Panc1 (cell line): Measurements from ENCODE around the gene PRKAR2B. TPM values are rescaled to one million over a fixed set of nuclear protein-coding genes. Genes with fewer than 3 reads are reported as not detected.

Experiments
- ATAC-seq: fragments of 200-7000 bp; cut with Tn5 transposase; 2 replicates; pipeline ENCODE4 v1.9.1; 2020; ENCODE audit warnings: mild to moderate bottlenecking, moderate library complexity
- BruUV-seq: library from RNA; stranded (reverse); fragments of 400-500 nt; replicated peaks from 2 replicates; lab custom pipeline; 2021; lab: Mats Ljungman, UMichigan
- CTCF ChIA-PET: fragments of 300-600 bp; sonication (Branson Sonifier 250); formaldehyde crosslinking; loops from one replicate; lab custom pipeline; 2022; ENCODE audit warnings: antibody characterized with exemption; lab: Charles Lee
- POLR2A ChIA-PET: fragments of 300-600 bp; sonication (Branson Sonifier 250); formaldehyde crosslinking; loops from one replicate; lab custom pipeline; 2022; ENCODE audit warnings: antibody characterized with exemption; lab: Charles Lee
- DNase-seq: peaks from one replicate; pipeline ENCODE4 v3.0.0-alpha.2; 2010; ENCODE audit warnings: low read depth, low spot score
- H3K27ac ChIP-seq: 2 replicates; pipeline ENCODE4 v1.5.1; 2011; ENCODE audit warnings: mild to moderate bottlenecking, low read length, inconsistent platforms
- H3K27me3 ChIP-seq: fragments of 200-500 bp; sonication (Bioruptor generic); 2 replicates; pipeline ENCODE4 v1.6.0; 2014; ENCODE audit warnings: low read length, inconsistent platforms; ENCODE audit not compliant: control insufficient read depth, insufficient read depth
- H3K36me3 ChIP-seq: fragments of 200-500 bp; sonication (Bioruptor generic); 2 replicates; pipeline ENCODE4 v1.5.1; 2014; ENCODE audit warnings: inconsistent platforms, mild to moderate bottlenecking, low read length, moderate library complexity; ENCODE audit not compliant: control insufficient read depth, insufficient read depth
- H3K4me1 ChIP-seq: 2 replicates; pipeline ENCODE4 v1.5.1; 2011; ENCODE audit warnings: inconsistent platforms, mild to moderate bottlenecking, low read length, moderate library complexity; ENCODE audit not compliant: control insufficient read depth, insufficient read depth
- H3K4me3 ChIP-seq, 2 experiments: 2 replicates each; pipeline ENCODE4 v1.5.1; 2011 to 2012; ENCODE audit warnings: low read depth in 2 of 2, low read length in 2 of 2, mild to moderate bottlenecking in 2 of 2, inconsistent platforms in 1 of 2, moderate library complexity in 1 of 2
- H3K9me3 ChIP-seq: fragments of 200-500 bp; sonication (Bioruptor generic); 2 replicates; pipeline ENCODE4 v1.5.1; 2014; ENCODE audit warnings: low read depth, mild to moderate bottlenecking, inconsistent platforms, low read length, moderate library complexity; ENCODE audit not compliant: control insufficient read depth, insufficient read depth
- CTCF ChIP-seq: fragments of 450-650 bp; IDR thresholded peaks from 2 replicates; pipeline ENCODE4 v1.5.1; 2017; ENCODE audit warnings: mild to moderate bottlenecking
- POLR2AphosphoS5 ChIP-seq: IDR thresholded peaks from 2 replicates; pipeline ENCODE4 v1.6.1; 2012; ENCODE audit warnings: mild to moderate bottlenecking, low read depth, low read length, moderate library complexity
- REST ChIP-seq, 2 experiments: IDR thresholded peaks; 2 replicates each; pipeline ENCODE4 v1.6.1; 2011 to 2012; ENCODE audit warnings: low read depth in 2 of 2, control low read depth in 1 of 2, low read length in 1 of 2, mild to moderate bottlenecking in 1 of 2, moderate library complexity in 1 of 2; ENCODE audit not compliant: insufficient read depth in 1 of 2
- SIN3A ChIP-seq: IDR thresholded peaks from 2 replicates; pipeline ENCODE4 v1.6.1; 2012; ENCODE audit warnings: low read depth, mild to moderate bottlenecking, low read length, moderate library complexity, borderline replicate concordance; ENCODE audit not compliant: insufficient read depth
- TCF7L2 ChIP-seq: IDR thresholded peaks from 2 replicates; pipeline ENCODE4 v1.6.1; 2011; ENCODE audit warnings: mild to moderate bottlenecking, low read depth, low read length, inconsistent platforms
- in situ Hi-C: cut with HindIII; loops from 2 replicates; pipeline ENCODE4 v1.10.0; 2016; ENCODE audit warnings: low sequenced_read_pairs, low pct_unique_long_range_greater_than_20kb
- intact Hi-C: fragments of 100-400 bp; cut with micrococcal nuclease; formaldehyde crosslinking; loops from one replicate; pipeline ENCODE4 v1.10.0; 2022; ENCODE audit not compliant: unreplicated experiment
- total RNA-seq: library from RNA; stranded (reverse); gene quantifications from one replicate; pipeline ENCODE4 v1.2.1, GENCODE V29; 2021; ENCODE audit not compliant: unreplicated experiment

PRKAR2B gene
- total RNA-seq, 1 experiment from 2014 or later: 0.51 TPM

- intact Hi-C loops (no loop called here), in situ Hi-C loops (no loop called here)
- Histone ChIP-seq H3K27ac (no peak overlapping the region), H3K4me3 (no peak overlapping the region), H3K36me3 (no peaks in the 10 kb centered on the region), H3K27me3 (peaks cover 26% of the 10 kb centered on the region), H3K9me3 (no peaks in the 10 kb centered on the region), H3K4me1 (no peaks in the 10 kb centered on the region)
- BruUV-seq: no TSS peak
- ChIA-PET CTCF (no interaction called here), POLR2A (no interaction called here)
- TF ChIP-seq SIN3A (no peak), TCF7L2 (no peak), POLR2AphosphoS5 (no peak), CTCF (no peak), REST (IDR thresholded peaks at IDR 0.05; ENCODE audit: insufficient read depth in 1 of 2, low read depth in 2 of 2, low read length in 1 of 2) (no peak)
- ATAC-seq (no peak), DNase-seq (no peak)
These were observed 116.9 kb downstream of the PRKAR2B start for GRCh38 chr7:107161415-107161814.

GRCh38 chr7:107162475-107162874, 118.0 kb downstream of the PRKAR2B start:
- intact Hi-C loops: no loop called here
- H3K4me1 ChIP-seq: peaks cover 4% of the 10 kb centered on the region; the same call in 1 of the 2 replicates
- H3K27ac ChIP-seq: no peak overlapping the region
- POLR2A ChIA-PET: no interaction called here
- no TSS peak for BruUV-seq
- no peak overlapping the region for H3K4me3 ChIP-seq
- DNase-seq (no peak), ATAC-seq (no peak)
- H3K9me3 ChIP-seq: no peaks in the 10 kb centered on the region
- no peaks in the 10 kb centered on the region for H3K36me3 ChIP-seq
- in situ Hi-C loops: no loop called here
- peaks cover 22% of the 10 kb centered on the region for H3K27me3 ChIP-seq
- no peak for TF ChIP-seq CTCF
- no peak for TF ChIP-seq REST (IDR thresholded peaks at IDR 0.05; ENCODE audit: insufficient read depth in 1 of 2, low read depth in 2 of 2, low read length in 1 of 2)
- TF ChIP-seq SIN3A: no peak
- no peak for TF ChIP-seq TCF7L2
- no peak for TF ChIP-seq POLR2AphosphoS5
- CTCF ChIA-PET: no interaction called here
